T-helper 22 cell (primary cell): Measurements from ENCODE around the gene PYGL.
"Not testable (repeated sequence)": the region's sequence is repeated elsewhere in the genome, so short reads cannot be mapped to it uniquely, and the experiment has no call there.

Source experiments
- DNase-seq: peaks from one replicate; pipeline ENCODE4 v3.0.0-alpha.2; 2020; ENCODE audit warnings: low read depth

PYGL gene

GRCh38 chr14:50954811-50955372 is 10.6 kb upstream of the PYGL start:
- DNase-seq: no peak

- no peak for DNase-seq
These were observed 9.2 kb upstream of the PYGL start for GRCh38 chr14:50953502-50953901.

GRCh38 chr14:50951032-50951431 is 6.7 kb upstream of the PYGL start:
- no peak for DNase-seq

GRCh38 chr14:50948205-50948604 is 3.9 kb upstream of the PYGL start:
- no peak for DNase-seq

GRCh38 chr14:50947446-50947845 is 3.2 kb upstream of the PYGL start:
- no peak for DNase-seq

- DNase-seq: no peak
These were observed 2.1 kb upstream of the PYGL start for GRCh38 chr14:50946234-50946935.

- no peak for DNase-seq
These were observed 547 bp upstream of the PYGL start for GRCh38 chr14:50944647-50945413.

GRCh38 chr14:50943261-50943942 is 881 bp downstream of the PYGL start:
- no peak for DNase-seq

- not testable (repeated sequence) for DNase-seq
These were observed 2.6 kb downstream of the PYGL start for GRCh38 chr14:50941638-50942037.

GRCh38 chr14:50941151-50941550 is 3.1 kb downstream of the PYGL start:
- DNase-seq: no peak

GRCh38 chr14:50937800-50938199 is 6.5 kb downstream of the PYGL start:
- no peak for DNase-seq

GRCh38 chr14:50937325-50937724 is 7.0 kb downstream of the PYGL start:
- DNase-seq: no peak

GRCh38 chr14:50936882-50937281 is 7.4 kb downstream of the PYGL start:
- DNase-seq: no peak

- no peak for DNase-seq
These were observed 8.3 kb downstream of the PYGL start for GRCh38 chr14:50936016-50936340.

- DNase-seq: no peak
These were observed 8.9 kb downstream of the PYGL start for GRCh38 chr14:50935126-50936015.

- DNase-seq: no peak
These were observed 11.4 kb downstream of the PYGL start for GRCh38 chr14:50932592-50933495.

GRCh38 chr14:50932156-50932555 is 12.1 kb downstream of the PYGL start:
- DNase-seq: no peak

GRCh38 chr14:50931559-50931958 is 12.7 kb downstream of the PYGL start:
- DNase-seq: no peak

- DNase-seq: no peak
These were observed 14.8 kb downstream of the PYGL start for GRCh38 chr14:50929506-50929905.

GRCh38 chr14:50928002-50928635 is 16.2 kb downstream of the PYGL start:
- DNase-seq: no peak
